K562 (cell line): ENCODE results near the gene SRC. TPM values are rescaled to one million over a fixed set of nuclear protein-coding genes. Genes with fewer than 3 reads are reported as not detected.

ENCODE experiments used
- ATAC-seq: fragments of 200-7000 bp; cut with Tn5 transposase; 3 replicates; pipeline ENCODE4 v1.9.1; 2020; ENCODE audit warnings: moderate library complexity
- BruUV-seq: library from RNA; stranded (reverse); fragments of 400-500 nt; replicated peaks from 2 replicates; lab custom pipeline; 2021; lab: Mats Ljungman, UMichigan
- CTCF ChIA-PET: fragments of 300-600 bp; formaldehyde crosslinking; extraction: SDS; loops from one replicate; lab custom pipeline; 2021; ENCODE audit warnings: low intra/inter-chr PET ratio; lab: Yijun Ruan, JAX
- POLR2A ChIA-PET: fragments of 300-600, 350-650 bp; sonication (Branson Sonifier 250); formaldehyde crosslinking; extraction: SDS; loops from one replicate; lab custom pipeline; 2021; ENCODE audit warnings: antibody characterized with exemption, inconsistent platforms; lab: Yijun Ruan, JAX
- DNase-seq, 4 experiments: peaks; one replicate each; pipeline versions ENCODE4 v3.0.0 to v3.0.0-alpha.2; 2011 to 2018; ENCODE audit warnings: low spot score in 3 of 4, mixed read lengths in 3 of 4; ENCODE audit errors: extremely low read depth in 1 of 4
- FAIRE-seq: peaks from 2 replicates; lab custom pipeline; 2011; peaks lifted over from hg19 to GRCh38; lab: Jason Lieb, UNC
- H2AFZ ChIP-seq: 2 replicates; pipeline ENCODE4 v1.6.0; 2011; ENCODE audit warnings: low read depth, low read length, control low read depth, inconsistent platforms
- H3K27ac ChIP-seq: fragments of 200-600 bp; 3 replicates; pipeline ENCODE4 v1.8.0; 2011; ENCODE audit warnings: low read depth, mild to moderate bottlenecking, control low read depth, inconsistent platforms, low read length, moderate library complexity, mixed read lengths; ENCODE audit errors: extremely low read depth
- H3K27me3 ChIP-seq, 2 experiments: fragments of 300-600 bp in 1 of 2; 2 replicates in 1 of 2; 3 replicates in 1 of 2; pipeline versions ENCODE4 v1.6.0 to v1.8.0; 2011; ENCODE audit warnings: inconsistent platforms in 2 of 2, low read length in 2 of 2, mild to moderate bottlenecking in 1 of 2, mixed read lengths in 1 of 2, moderate library complexity in 1 of 2; ENCODE audit not compliant: control insufficient read depth in 2 of 2, insufficient read depth in 2 of 2
- H3K36me3 ChIP-seq: fragments of 300-600 bp; 3 replicates; pipeline ENCODE4 v1.8.0; 2011; ENCODE audit warnings: mild to moderate bottlenecking, low read length, inconsistent platforms; ENCODE audit not compliant: control insufficient read depth, insufficient read depth
- H3K4me1 ChIP-seq, 2 experiments: fragments of 200-600 bp in 1 of 2; replicated peaks in 1 of 2; 2 replicates in 1 of 2; 3 replicates in 1 of 2; pipeline versions ENCODE4 v1.5.1 to v1.8.0; 2011; ENCODE audit warnings: inconsistent platforms in 2 of 2, low read length in 2 of 2, mild to moderate bottlenecking in 1 of 2, mixed read lengths in 1 of 2, moderate library complexity in 1 of 2; ENCODE audit not compliant: control insufficient read depth in 2 of 2, insufficient read depth in 2 of 2
- H3K4me2 ChIP-seq: 2 replicates; pipeline ENCODE4 v1.6.1; 2011; ENCODE audit warnings: low read length, control low read depth, inconsistent platforms, mixed read lengths; ENCODE audit not compliant: insufficient read depth
- H3K4me3 ChIP-seq: fragments of 200-600 bp; sonication (generic), shearing (Covaris generic); 2 replicates; pipeline ENCODE4 v1.5.1; 2016; ENCODE audit warnings: control low read depth, inconsistent platforms
- H3K79me2 ChIP-seq: fragments of 200-600 bp; 3 replicates; pipeline ENCODE4 v1.8.0; 2011; ENCODE audit warnings: low read length, inconsistent platforms; ENCODE audit not compliant: control insufficient read depth, insufficient read depth
- H3K9ac ChIP-seq, 2 experiments: 2 replicates each; pipeline versions ENCODE4 v1.6.0 to v1.6.1; 2011; ENCODE audit warnings: low read depth in 2 of 2, low read length in 2 of 2, control low read depth in 1 of 2, inconsistent platforms in 1 of 2, mild to moderate bottlenecking in 1 of 2, mixed read lengths in 1 of 2; ENCODE audit not compliant: insufficient read depth in 1 of 2
- H3K9me1 ChIP-seq: one replicate; pipeline ENCODE4 v1.6.0; 2011; ENCODE audit warnings: inconsistent platforms, mild to moderate bottlenecking, low read length, moderate library complexity; ENCODE audit not compliant: control insufficient read depth, insufficient read depth
- H3K9me3 ChIP-seq: replicated peaks from 2 replicates; pipeline ENCODE4 v1.5.1; 2011; ENCODE audit warnings: low read depth, low read length, inconsistent platforms; ENCODE audit not compliant: control insufficient read depth, insufficient read depth
- H4K20me1 ChIP-seq: replicated peaks from 2 replicates; pipeline ENCODE4 v1.6.1; 2011; ENCODE audit warnings: low read length, inconsistent platforms, mixed read lengths; ENCODE audit not compliant: control insufficient read depth, insufficient read depth
- CREB1 ChIP-seq, 2 experiments: sonication (generic) in 1 of 2; formaldehyde crosslinking in 1 of 2; IDR thresholded peaks; 2 replicates each; pipeline versions ENCODE4 v1.6.1 to v1.8.0; 2012 to 2022; ENCODE audit warnings: inconsistent platforms in 1 of 2, mild to moderate bottlenecking in 1 of 2, missing genetic modification reagents in 1 of 2, moderate library complexity in 1 of 2
- NFYB ChIP-seq: IDR thresholded peaks from 2 replicates; pipeline ENCODE4 v1.6.1; 2011; ENCODE audit warnings: mild to moderate bottlenecking, moderate library complexity; ENCODE audit not compliant: insufficient read length; ENCODE audit errors: extremely low read depth
- ZFP36 ChIP-seq: fragments of 150-350 bp; IDR thresholded peaks from 2 replicates; pipeline ENCODE4 v1.6.1; 2018; ENCODE audit warnings: low read length, low read depth; ENCODE audit not compliant: partially characterized antibody
- WGBS: fragments of 100-300 bp; shearing (Covaris generic); methylation state at CpG from one replicate; pipeline ENCODE4 v1.1.6; 2016; ENCODE audit warnings: low coverage, mixed read lengths; ENCODE audit not compliant: insufficient coverage; ENCODE audit errors: missing lambda C conversion rate; 5-methylcytosine and 5-hydroxymethylcytosine counted together
- in situ Hi-C: fragments of 300-500 bp; cut with MboI; formaldehyde crosslinking; loops from 4 replicates; pipeline ENCODE4 v1.15.0; 2018; ENCODE audit warnings: inconsistent platforms, mixed read lengths
- intact Hi-C: fragments of 100-400 bp; cut with micrococcal nuclease; formaldehyde crosslinking; loops from 2 replicates; pipeline ENCODE4 v1.14.2; 2022
- polyA plus RNA-seq, 8 experiments: library from polyadenylated mRNA; depleted of rRNA in 4 of 8; stranded (reverse) in 5 of 8; unstranded in 3 of 8; fragments of >200 nt; fragmentation: Nextera tagmentation in 2 of 8; fragmentation: Illumina TruSeq in 1 of 8; extraction: Ambion mirVana in 2 of 8; extraction: Trizol in 1 of 8; gene quantifications; 2 replicates each; pipeline versions ENCODE4 v1.2.1 to v1.2.3, GENCODE V29; 2011 to 2014; ENCODE audit warnings: inconsistent platforms in 1 of 8, missing spikeins in 1 of 8
- total RNA-seq, 7 experiments: library from RNA; depleted of rRNA in 6 of 7; stranded (reverse); fragments of >200 nt in 6 of 7; fragmentation: Illumina TruSeq in 2 of 7; extraction: Trizol in 2 of 7; gene quantifications; 2 replicates each; pipeline versions ENCODE4 v1.2.1 to v1.2.3, GENCODE V29; 2011 to 2021; ENCODE audit warnings: low replicate concordance in 1 of 7
- TF ChIP-seq, protein P1 (sequence below), 3 experiments: fragments of 200-800 bp in 1 of 3; sonication (Bioruptor generic) in 1 of 3; sonication (generic) in 1 of 3; formaldehyde crosslinking in 1 of 3; IDR thresholded peaks; 2 replicates each; pipeline versions ENCODE4 v1.6.1 to v1.8.0; 2016 to 2022; ENCODE audit warnings: mild to moderate bottlenecking in 2 of 3, missing compliant biosample characterization in 2 of 3, missing genetic modification characterization in 2 of 3, missing genetic modification reagents in 1 of 3

SRC gene
- total and polyA plus RNA-seq, 9 of the 15 experiments (the other 6 are each of a cell fraction or from before 2014, with no cell fraction given), result 0.06 to 8.5 (median 3.1) TPM

DNA sequence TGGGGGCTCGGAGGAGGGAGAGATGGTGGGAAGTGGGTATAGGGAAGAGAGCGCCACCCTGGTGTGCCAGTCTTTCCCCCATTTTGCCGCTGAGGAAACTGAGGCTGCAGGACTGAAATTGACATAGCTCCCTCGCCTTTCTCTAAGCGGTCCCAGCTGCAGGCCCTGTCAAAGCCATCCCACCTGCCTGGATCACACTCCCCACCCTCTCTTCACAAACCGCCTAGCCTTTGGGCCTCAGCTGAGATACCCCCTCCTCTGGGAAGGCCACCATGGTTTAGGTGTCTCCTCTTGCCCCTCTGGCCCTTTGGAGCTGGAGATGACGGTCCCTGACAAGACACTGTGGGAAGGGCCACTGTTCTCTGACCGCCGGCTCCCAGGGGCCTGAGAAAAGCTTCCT lies 16.9 kb downstream of the SRC start:
- no peaks in the 10 kb centered on the region for H3K9me1 ChIP-seq
- H3K79me2 ChIP-seq, result no peaks in the 10 kb centered on the region
- POLR2A ChIA-PET, result interaction anchor here (1.1 kb wide), 1 partner anchor 9 kb away, joined by 3 read pairs; no protein-coding TSS in a partner anchor
- no peak overlapping the region for H3K4me2 ChIP-seq
- no TSS peak for BruUV-seq
- peaks cover 5% of the 10 kb centered on the region; the same call in 1 of the 3 replicates for H3K36me3 ChIP-seq
- FAIRE-seq, result no peak
- no peak overlapping the region for H3K9ac ChIP-seq
- in situ Hi-C loops, result no loop called here
- ATAC-seq, result no peak
- H3K27ac ChIP-seq, result no peak overlapping the region
- no peak overlapping the region for H3K4me3 ChIP-seq
- no peaks in the 10 kb centered on the region for H3K9me3 ChIP-seq
- CTCF ChIA-PET, result no interaction called here
- no peak overlapping the region for H2AFZ ChIP-seq
- DNase-seq, result no peak
- H3K27me3 ChIP-seq, result no peaks in the 10 kb centered on the region
- H4K20me1 ChIP-seq, result peaks cover 7% of the 10 kb centered on the region; the same call in 1 of the 2 replicates
- intact Hi-C loops, result no loop called here
- TF ChIP-seq CREB1 (IDR thresholded peaks at IDR 0.05), result no peak
- no peak for TF ChIP-seq CREB1 (CRISPR knock-in tag; IDR thresholded peaks at IDR 0.05)
- peak; percentile 75 for TF ChIP-seq ZFP36
- TF ChIP-seq, all 486 proteins: peak for 1
- WGBS, result 84% methylated on average over 6 of the region's 9 CpGs
- H3K4me1 ChIP-seq, result peaks cover 0 to 34% of the 10 kb centered on the region in 2 experiments; a peak in 2 of 5 replicates

DNA sequence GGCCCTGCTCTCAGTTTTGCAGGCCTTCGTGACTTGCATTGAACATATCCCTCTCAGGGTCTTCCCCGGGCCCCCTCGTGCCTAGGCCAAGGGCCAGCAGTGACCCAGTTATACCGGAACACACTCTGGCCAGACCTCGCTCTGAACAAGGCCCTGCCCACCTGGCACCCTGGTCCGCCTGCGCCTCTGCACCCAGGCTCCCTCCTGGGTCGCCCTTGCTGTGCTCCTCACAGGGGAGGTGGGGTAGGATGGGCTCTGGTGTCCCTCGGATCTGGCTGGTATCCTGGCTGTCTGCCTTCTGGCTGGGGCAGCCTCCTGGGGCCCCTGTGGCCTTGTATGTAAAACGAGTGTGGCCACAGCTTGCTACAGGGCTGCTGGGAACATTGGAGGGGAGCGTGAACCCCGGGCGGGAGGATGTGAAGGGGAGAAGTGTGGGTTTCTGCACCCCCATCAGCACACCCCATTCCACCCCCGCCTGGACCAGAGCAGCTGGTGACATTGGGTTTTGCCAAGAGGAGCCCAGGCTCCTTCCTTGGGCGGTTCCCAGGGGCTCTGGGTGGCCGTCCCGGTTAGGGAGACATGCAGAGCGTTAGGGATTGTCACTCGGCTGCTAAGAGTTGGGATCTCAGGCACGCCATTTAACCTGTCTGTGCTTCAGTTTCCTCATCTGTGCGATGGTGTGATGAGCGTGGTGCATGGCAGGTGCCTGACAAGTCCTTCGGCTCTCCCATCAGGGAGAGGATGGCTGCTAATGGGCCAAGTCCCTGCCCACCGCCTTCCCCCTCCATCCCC lies 17.5 kb downstream of the SRC start:
- CTCF ChIA-PET, result no interaction called here
- H3K9ac ChIP-seq, result 0 out of 4 replicates have a peak overlapping the region, but pooled peaks of 1 of the 2 experiments have one; percentile 13
- H3K9me1 ChIP-seq, result no peaks in the 10 kb centered on the region
- TF ChIP-seq, protein P1, sequence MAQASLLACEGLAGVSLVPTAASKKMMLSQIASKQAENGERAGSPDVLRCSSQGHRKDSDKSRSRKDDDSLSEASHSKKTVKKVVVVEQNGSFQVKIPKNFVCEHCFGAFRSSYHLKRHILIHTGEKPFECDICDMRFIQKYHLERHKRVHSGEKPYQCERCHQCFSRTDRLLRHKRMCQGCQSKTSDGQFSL (CRISPR knock-in tag; IDR thresholded peaks at IDR 0.05), result peak; percentile 29; the same call in 1 of the 2 replicates
- TF ChIP-seq, protein P1 (tag; IDR thresholded peaks at IDR 0.05), result no peak
- TF ChIP-seq NFYB, result no peak
- TF ChIP-seq, all 486 proteins: peak for 1
- peaks cover 7% of the 10 kb centered on the region; the same call in 1 of the 2 replicates for H4K20me1 ChIP-seq
- DNase-seq, result no peak
- H3K27me3 ChIP-seq, result no peaks in the 10 kb centered on the region
- no peak for FAIRE-seq
- H3K9me3 ChIP-seq, result no peaks in the 10 kb centered on the region
- no TSS peak for BruUV-seq
- intact Hi-C loops (no loop called here), in situ Hi-C loops (no loop called here)
- WGBS, result 62% methylated on average over 22 of the region's 24 CpGs
- H3K4me1 ChIP-seq, result peaks cover 0 to 34% of the 10 kb centered on the region in 2 experiments; a peak in 2 of 5 replicates
- no peak overlapping the region for H2AFZ ChIP-seq
- ATAC-seq, result no peak
- H3K27ac ChIP-seq, result no peak overlapping the region
- H3K4me2 ChIP-seq, result no peak overlapping the region
- H3K79me2 ChIP-seq, result no peaks in the 10 kb centered on the region
- POLR2A ChIA-PET, result interaction anchor here (1.1 to 1.9 kb wide), 2 partner anchors 8 to 15 kb away, joined by 3 to 7 read pairs; no protein-coding TSS in a partner anchor
- peaks cover 5% of the 10 kb centered on the region; the same call in 1 of the 3 replicates for H3K36me3 ChIP-seq
- H3K4me3 ChIP-seq, result no peak overlapping the region
